ENCODE data around the gene DNAH7.

GRCh38 chr2:195733831-195734230 lies 334.8 kb downstream of the DNAH7 start:
- TF ChIP-seq, protein P1, sequence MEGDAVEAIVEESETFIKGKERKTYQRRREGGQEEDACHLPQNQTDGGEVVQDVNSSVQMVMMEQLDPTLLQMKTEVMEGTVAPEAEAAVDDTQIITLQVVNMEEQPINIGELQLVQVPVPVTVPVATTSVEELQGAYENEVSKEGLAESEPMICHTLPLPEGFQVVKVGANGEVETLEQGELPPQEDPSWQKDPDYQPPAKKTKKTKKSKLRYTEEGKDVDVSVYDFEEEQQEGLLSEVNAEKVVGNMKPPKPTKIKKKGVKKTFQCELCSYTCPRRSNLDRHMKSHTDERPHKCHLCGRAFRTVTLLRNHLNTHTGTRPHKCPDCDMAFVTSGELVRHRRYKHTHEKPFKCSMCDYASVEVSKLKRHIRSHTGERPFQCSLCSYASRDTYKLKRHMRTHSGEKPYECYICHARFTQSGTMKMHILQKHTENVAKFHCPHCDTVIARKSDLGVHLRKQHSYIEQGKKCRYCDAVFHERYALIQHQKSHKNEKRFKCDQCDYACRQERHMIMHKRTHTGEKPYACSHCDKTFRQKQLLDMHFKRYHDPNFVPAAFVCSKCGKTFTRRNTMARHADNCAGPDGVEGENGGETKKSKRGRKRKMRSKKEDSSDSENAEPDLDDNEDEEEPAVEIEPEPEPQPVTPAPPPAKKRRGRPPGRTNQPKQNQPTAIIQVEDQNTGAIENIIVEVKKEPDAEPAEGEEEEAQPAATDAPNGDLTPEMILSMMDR (IDR thresholded peaks at IDR 0.05; ENCODE audit: extremely low read depth in 1 of 2, insufficient read depth in 1 of 2, low read depth in 1 of 2, low read length in 2 of 2), result no peak
- TF ChIP-seq EZH2 (IDR thresholded peaks at IDR 0.05; ENCODE audit: borderline replicate concordance, low read depth, low read length, severe bottlenecking) (no peak), JUN (IDR thresholded peaks at IDR 0.05; ENCODE audit: borderline replicate concordance, insufficient read depth, insufficient read length, low read depth) (no peak), POLR2AphosphoS5 (IDR thresholded peaks at IDR 0.05; ENCODE audit: insufficient read depth, low read depth, low read length) (no peak), GATA2 (IDR thresholded peaks at IDR 0.05; ENCODE audit: insufficient read depth, insufficient read length, low read depth, low read length) (no peak), MYC (IDR thresholded peaks at IDR 0.05; ENCODE audit: low read depth, low read length) (no peak), POLR2A (IDR thresholded peaks at IDR 0.05; ENCODE audit: low read depth, low read length) (no peak), FOS (IDR thresholded peaks at IDR 0.05; ENCODE audit: borderline replicate concordance, insufficient read depth, low read length) (no peak)
- TF ChIP-seq, protein P2, sequence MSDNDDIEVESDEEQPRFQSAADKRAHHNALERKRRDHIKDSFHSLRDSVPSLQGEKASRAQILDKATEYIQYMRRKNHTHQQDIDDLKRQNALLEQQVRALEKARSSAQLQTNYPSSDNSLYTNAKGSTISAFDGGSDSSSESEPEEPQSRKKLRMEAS (IDR thresholded peaks at IDR 0.05; ENCODE audit: insufficient read depth, insufficient read length), result no peak
